Activated B cell treated with CpG ODN at 0.5 μM for 24 hours (primary cell): Measurements from ENCODE around the gene CDK11A. TPM values are rescaled to one million over a fixed set of nuclear protein-coding genes. Genes with fewer than 3 reads are reported as not detected.

Source experiments
- ATAC-seq: fragments of 200-7000 bp; cut with Tn5 transposase; one replicate; pipeline ENCODE4 v1.10.0; 2021; ENCODE audit warnings: low read depth, mild to moderate bottlenecking, moderate library complexity
- CTCF ChIA-PET: fragments of 350-600 bp; sonication (Branson Sonifier 250); formaldehyde crosslinking; loops from one replicate; lab custom pipeline; 2021; ENCODE audit warnings: antibody characterized with exemption; lab: Charles Lee
- POLR2A ChIA-PET: fragments of 350-600 bp; sonication (Branson Sonifier 250); formaldehyde crosslinking; loops from one replicate; lab custom pipeline; 2021; ENCODE audit warnings: antibody characterized with exemption; lab: Charles Lee
- DNase-seq: peaks from one replicate; pipeline ENCODE4 v3.0.0; 2022
- H3K27ac Mint-ChIP-seq: one replicate; pipeline ENCODE4 v1.8.0; 2020; ENCODE audit warnings: mixed read lengths
- H3K27me3 Mint-ChIP-seq: one replicate; pipeline ENCODE4 v1.8.0; 2021; ENCODE audit warnings: mixed read lengths
- H3K36me3 Mint-ChIP-seq: one replicate; pipeline ENCODE4 v1.8.0; 2021; ENCODE audit warnings: low read depth, mixed read lengths
- H3K4me1 Mint-ChIP-seq: one replicate; pipeline ENCODE4 v1.8.0; 2021; ENCODE audit warnings: mixed read lengths
- H3K4me3 Mint-ChIP-seq: one replicate; pipeline ENCODE4 v1.8.0; 2020; ENCODE audit warnings: mild to moderate bottlenecking, mixed read lengths
- H3K9me3 Mint-ChIP-seq: one replicate; pipeline ENCODE4 v1.8.0; 2020; ENCODE audit warnings: mixed read lengths
- intact Hi-C: fragments of 100-400 bp; cut with micrococcal nuclease; formaldehyde crosslinking; loops from one replicate; pipeline ENCODE4 v1.15.1; 2024
- total RNA-seq: library from RNA; stranded (reverse); gene quantifications from 2 replicates; pipeline ENCODE4 v1.2.3, GENCODE V29; 2022
- TF ChIP-seq, protein P1 (sequence below): fragments of 200-600 bp; IDR thresholded peaks from one replicate; pipeline ENCODE4 v1.8.0; 2022; ENCODE audit warnings: antibody characterized with exemption, mild to moderate bottlenecking

The CDK11A gene
- total RNA-seq, 1 donor from 2014 or later = 58.9 TPM

GRCh38 chr1:1757422-1758058, 33.4 kb upstream of the CDK11A start:
- Mint-ChIP-seq H3K27ac (no peak overlapping the region), H3K9me3 (no peaks in the 10 kb centered on the region), H3K4me1 (no peaks in the 10 kb centered on the region), H3K36me3 (peaks cover 80% of the 10 kb centered on the region), H3K27me3 (no peaks in the 10 kb centered on the region), H3K4me3 (no peak overlapping the region)
- TF ChIP-seq, protein P1, sequence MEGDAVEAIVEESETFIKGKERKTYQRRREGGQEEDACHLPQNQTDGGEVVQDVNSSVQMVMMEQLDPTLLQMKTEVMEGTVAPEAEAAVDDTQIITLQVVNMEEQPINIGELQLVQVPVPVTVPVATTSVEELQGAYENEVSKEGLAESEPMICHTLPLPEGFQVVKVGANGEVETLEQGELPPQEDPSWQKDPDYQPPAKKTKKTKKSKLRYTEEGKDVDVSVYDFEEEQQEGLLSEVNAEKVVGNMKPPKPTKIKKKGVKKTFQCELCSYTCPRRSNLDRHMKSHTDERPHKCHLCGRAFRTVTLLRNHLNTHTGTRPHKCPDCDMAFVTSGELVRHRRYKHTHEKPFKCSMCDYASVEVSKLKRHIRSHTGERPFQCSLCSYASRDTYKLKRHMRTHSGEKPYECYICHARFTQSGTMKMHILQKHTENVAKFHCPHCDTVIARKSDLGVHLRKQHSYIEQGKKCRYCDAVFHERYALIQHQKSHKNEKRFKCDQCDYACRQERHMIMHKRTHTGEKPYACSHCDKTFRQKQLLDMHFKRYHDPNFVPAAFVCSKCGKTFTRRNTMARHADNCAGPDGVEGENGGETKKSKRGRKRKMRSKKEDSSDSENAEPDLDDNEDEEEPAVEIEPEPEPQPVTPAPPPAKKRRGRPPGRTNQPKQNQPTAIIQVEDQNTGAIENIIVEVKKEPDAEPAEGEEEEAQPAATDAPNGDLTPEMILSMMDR = no peak
- ATAC-seq (no peak), DNase-seq (no peak)
- intact Hi-C loops = no loop called here
- POLR2A ChIA-PET = interaction anchor here (0.6 kb wide), 1 partner anchor 128 kb away, joined by 4 read pairs; no protein-coding TSS in a partner anchor
- CTCF ChIA-PET = no interaction called here

GRCh38 chr1:1756661-1757421, 32.7 kb upstream of the CDK11A start:
- ChIA-PET CTCF (no interaction called here), POLR2A (interaction anchor here (0.6 kb wide), 1 partner anchor 129 kb away, joined by 4 read pairs; no protein-coding TSS in a partner anchor)
- no peak overlapping the region for H3K4me3 Mint-ChIP-seq
- H3K4me1 Mint-ChIP-seq = no peaks in the 10 kb centered on the region
- ATAC-seq (no peak), DNase-seq (no peak)
- H3K9me3 Mint-ChIP-seq = no peaks in the 10 kb centered on the region
- TF ChIP-seq, protein P1 = no peak
- no peak overlapping the region for H3K27ac Mint-ChIP-seq
- H3K27me3 Mint-ChIP-seq = no peaks in the 10 kb centered on the region
- H3K36me3 Mint-ChIP-seq = peaks cover 80% of the 10 kb centered on the region
- intact Hi-C loops = no loop called here

- H3K36me3 Mint-ChIP-seq = peaks cover 70% of the 10 kb centered on the region
- POLR2A ChIA-PET = no interaction called here
- CTCF ChIA-PET = no interaction called here
- intact Hi-C loops = no loop called here
- no peak for DNase-seq
- no peak overlapping the region for H3K4me3 Mint-ChIP-seq
- no peak for ATAC-seq
- no peaks in the 10 kb centered on the region for H3K4me1 Mint-ChIP-seq
- TF ChIP-seq, protein P1 = no peak
- no peaks in the 10 kb centered on the region for H3K9me3 Mint-ChIP-seq
- H3K27me3 Mint-ChIP-seq = no peaks in the 10 kb centered on the region
- H3K27ac Mint-ChIP-seq = no peak overlapping the region
These were observed 31.7 kb upstream of the CDK11A start for GRCh38 chr1:1755852-1756251.

DNA sequence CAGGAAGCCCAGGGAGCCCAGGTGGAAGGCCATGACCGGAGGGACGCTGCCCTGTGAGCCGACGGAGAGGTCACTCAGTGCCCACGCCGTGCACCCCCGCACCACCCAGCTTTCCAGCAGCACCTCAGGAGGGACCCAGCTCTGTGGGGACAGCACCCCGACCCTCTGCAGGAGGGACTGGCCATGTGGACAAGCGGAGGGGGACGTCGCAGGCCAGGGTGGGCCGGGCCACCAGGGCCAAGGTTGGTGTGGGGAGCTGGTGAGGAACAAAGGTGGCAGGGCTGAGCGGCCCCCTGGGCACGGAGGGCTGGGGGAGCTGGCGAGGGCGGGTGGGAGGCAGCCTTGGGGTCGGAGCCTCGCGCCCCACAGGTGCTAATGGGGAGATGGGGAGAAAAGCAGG, 31.3 kb upstream of the CDK11A start:
- H3K36me3 Mint-ChIP-seq = peaks cover 66% of the 10 kb centered on the region
- no peak overlapping the region for H3K4me3 Mint-ChIP-seq
- H3K27ac Mint-ChIP-seq = no peak overlapping the region
- intact Hi-C loops = no loop called here
- TF ChIP-seq, protein P1 = no peak
- H3K9me3 Mint-ChIP-seq = no peaks in the 10 kb centered on the region
- no peak for ATAC-seq
- ChIA-PET CTCF (no interaction called here), POLR2A (no interaction called here)
- H3K4me1 Mint-ChIP-seq = no peaks in the 10 kb centered on the region
- no peak for DNase-seq
- no peaks in the 10 kb centered on the region for H3K27me3 Mint-ChIP-seq

DNA sequence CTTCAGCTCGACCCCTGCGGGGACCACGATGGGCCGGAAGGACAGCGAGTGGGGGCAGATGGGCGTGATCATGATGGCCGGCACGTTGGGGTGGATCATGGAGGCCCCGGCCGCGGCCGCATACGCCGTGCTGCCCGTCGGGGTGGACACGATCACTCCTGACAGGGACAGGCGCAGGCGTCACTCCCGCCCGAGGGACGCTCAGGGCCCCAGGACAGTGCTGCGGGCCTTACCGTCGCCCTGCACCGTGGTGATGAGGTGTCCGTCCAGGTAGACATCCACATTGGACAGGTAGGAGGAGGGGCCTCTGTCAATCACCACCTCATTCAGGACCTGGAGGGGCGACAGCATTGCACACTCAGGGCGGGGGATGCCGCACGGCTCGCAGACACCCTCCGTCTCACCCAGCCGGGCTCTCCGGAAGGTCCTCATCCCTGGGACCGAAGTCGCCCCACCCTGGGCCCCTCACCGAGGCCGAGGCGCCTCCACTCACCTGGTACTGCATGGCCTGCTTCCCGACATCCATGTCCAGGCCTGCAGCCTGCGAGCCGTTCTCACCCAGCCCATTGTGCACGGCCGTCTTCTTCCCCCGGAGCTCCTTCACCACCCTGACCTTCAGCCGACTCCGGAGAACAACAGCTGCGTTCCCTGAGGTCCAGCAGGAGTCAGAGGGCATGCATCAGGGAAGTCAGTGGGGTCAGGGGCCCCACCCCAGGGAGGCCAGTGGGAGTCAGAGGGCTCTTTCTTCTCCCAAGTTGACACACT, 30.1 kb upstream of the CDK11A start:
- ChIA-PET CTCF (no interaction called here), POLR2A (no interaction called here)
- Mint-ChIP-seq H3K36me3 (peaks cover 56% of the 10 kb centered on the region), H3K4me3 (no peak overlapping the region), H3K9me3 (no peaks in the 10 kb centered on the region), H3K4me1 (no peaks in the 10 kb centered on the region), H3K27ac (no peak overlapping the region), H3K27me3 (no peaks in the 10 kb centered on the region)
- intact Hi-C loops = no loop called here
- TF ChIP-seq, protein P1 = no peak
- no peak for ATAC-seq
- no peak for DNase-seq
